22Rv1 (cell line): Measurements from ENCODE around the gene SOD1.

Source experiments
- H3K27ac ChIP-seq: fragments of 450-650 bp; 2 replicates; pipeline ENCODE4 v1.5.1; 2017
- ZFX ChIP-seq: fragments of 450-650 bp; IDR thresholded peaks from 2 replicates; pipeline ENCODE4 v1.6.1; 2017; ENCODE audit warnings: antibody characterized with exemption, borderline replicate concordance
- TF ChIP-seq, protein P1 (sequence below): fragments of 450-650 bp; IDR thresholded peaks from 2 replicates; pipeline ENCODE4 v1.5.1; 2017; ENCODE audit warnings: mild to moderate bottlenecking

SOD1 gene

DNA sequence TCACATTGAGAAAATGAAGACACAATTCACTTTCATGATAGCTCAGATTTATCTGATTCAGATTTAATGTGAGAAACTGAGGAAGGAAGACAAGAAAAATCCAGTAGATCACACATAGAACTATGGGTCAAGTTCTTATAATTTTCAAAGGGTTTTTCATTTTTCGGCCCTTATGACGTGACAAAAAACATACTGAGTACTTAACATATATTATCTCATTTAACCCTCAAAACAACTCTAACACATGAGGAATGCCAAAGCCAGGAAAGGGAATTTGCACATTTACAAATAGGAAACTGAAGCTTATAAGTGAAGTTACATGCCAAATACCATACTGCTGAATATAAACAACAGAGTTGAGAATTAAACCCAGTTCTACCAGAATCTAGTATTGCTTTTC is 27.6 kb downstream of the SOD1 start:
- no peak for TF ChIP-seq ZFX
- TF ChIP-seq, protein P1, sequence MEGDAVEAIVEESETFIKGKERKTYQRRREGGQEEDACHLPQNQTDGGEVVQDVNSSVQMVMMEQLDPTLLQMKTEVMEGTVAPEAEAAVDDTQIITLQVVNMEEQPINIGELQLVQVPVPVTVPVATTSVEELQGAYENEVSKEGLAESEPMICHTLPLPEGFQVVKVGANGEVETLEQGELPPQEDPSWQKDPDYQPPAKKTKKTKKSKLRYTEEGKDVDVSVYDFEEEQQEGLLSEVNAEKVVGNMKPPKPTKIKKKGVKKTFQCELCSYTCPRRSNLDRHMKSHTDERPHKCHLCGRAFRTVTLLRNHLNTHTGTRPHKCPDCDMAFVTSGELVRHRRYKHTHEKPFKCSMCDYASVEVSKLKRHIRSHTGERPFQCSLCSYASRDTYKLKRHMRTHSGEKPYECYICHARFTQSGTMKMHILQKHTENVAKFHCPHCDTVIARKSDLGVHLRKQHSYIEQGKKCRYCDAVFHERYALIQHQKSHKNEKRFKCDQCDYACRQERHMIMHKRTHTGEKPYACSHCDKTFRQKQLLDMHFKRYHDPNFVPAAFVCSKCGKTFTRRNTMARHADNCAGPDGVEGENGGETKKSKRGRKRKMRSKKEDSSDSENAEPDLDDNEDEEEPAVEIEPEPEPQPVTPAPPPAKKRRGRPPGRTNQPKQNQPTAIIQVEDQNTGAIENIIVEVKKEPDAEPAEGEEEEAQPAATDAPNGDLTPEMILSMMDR, result no peak
- no peak overlapping the region for H3K27ac ChIP-seq

GRCh38 chr21:31688603-31689368 is 29.3 kb downstream of the SOD1 start:
- TF ChIP-seq ZFX, result no peak
- TF ChIP-seq, protein P1, result no peak

DNA sequence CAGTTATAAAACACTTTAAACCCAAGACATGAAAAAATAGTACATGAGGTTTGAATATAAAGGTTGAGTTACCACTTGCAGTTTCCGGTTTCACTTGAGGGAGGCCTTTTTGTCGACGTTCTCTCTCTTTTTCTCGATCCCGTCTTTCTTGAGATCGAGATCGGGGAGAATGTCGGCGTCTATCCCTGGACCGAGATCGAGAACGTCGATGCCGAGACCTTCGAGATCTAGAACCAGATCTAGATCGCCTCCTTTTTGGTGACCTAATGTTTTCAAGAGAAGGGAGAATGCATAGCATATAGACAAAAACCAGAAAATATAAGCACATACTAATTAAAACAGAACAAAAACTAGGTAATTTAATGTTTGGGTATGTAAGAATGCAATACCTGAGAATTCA is 33.7 kb downstream of the SOD1 start:
- H3K27ac ChIP-seq, result no peak overlapping the region
- TF ChIP-seq ZFX, result no peak
- TF ChIP-seq, protein P1, result no peak

More at GRCh38 chr21:31688603-31689368, 29.3 kb downstream of the SOD1 start:
- H3K27ac ChIP-seq, result no peak overlapping the region

GRCh38 chr21:31696424-31696823 is 36.9 kb downstream of the SOD1 start:
- TF ChIP-seq, protein P1, result no peak
- no peak for TF ChIP-seq ZFX
- no peak overlapping the region for H3K27ac ChIP-seq

DNA sequence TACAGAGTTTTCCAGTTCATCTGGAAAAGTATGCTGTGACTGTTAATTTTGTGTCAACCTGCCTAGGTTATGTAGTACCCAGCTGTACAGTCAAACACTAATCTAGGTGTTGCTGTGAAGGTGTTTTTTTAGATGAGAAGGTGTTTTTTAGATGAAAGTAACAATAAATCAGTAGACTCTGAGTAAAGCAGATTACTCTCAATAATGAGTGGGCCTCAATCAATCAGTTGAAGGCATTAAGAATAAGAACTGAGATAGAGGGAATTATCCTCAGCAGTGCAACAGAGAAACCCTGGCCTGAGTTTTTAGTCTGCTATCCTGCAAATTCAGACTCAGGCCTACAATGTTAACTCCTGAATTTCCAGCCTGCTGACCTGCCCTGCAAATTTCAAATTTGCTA is 39.0 kb downstream of the SOD1 start:
- TF ChIP-seq ZFX, result no peak
- TF ChIP-seq, protein P1, result no peak
- H3K27ac ChIP-seq, result no peak overlapping the region

DNA sequence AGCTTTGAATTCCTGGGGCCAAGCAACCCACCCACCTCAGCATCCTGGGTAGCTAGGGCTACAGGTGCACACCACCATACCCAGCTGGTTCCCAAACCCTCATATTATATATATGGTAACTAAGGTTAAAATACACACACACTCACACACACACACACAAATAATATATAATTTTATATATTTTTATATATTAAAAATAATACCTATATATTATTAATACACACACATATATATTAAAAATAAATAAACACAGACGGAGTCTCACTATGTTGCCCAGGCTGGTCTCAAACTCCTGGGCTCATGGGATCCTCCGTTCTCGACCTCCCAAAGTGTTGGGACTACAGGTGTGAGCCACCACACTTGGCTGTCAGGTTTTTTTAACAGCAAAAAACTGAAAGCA is 40.5 kb downstream of the SOD1 start:
- no peak overlapping the region for H3K27ac ChIP-seq
- TF ChIP-seq ZFX, result no peak
- TF ChIP-seq, protein P1, result no peak

GRCh38 chr21:31706562-31706961 is 47.1 kb downstream of the SOD1 start:
- no peak for TF ChIP-seq ZFX
- TF ChIP-seq, protein P1, result no peak
- H3K27ac ChIP-seq, result no peak overlapping the region
